Measurements from ENCODE around the gene CPOX.

DNA sequence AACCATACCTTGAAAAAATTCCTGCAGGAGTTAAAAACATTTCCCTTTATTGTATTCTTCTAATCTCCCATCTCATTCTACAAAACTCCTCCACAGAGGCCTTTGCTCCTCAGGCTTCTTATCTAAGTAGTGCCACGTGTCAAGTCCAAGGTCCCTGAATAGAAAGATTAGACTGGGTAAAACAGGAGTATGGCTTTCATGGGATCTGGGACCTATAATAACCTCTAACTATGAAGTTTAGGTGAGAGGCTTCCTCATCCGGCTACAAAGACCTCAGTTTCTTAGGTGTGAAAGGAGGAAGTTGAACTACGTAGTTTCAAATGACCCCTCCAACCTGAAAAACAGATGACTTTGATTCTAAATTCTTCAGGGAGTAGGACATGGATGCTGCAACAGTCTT lies 41.7 kb downstream of the CPOX start:
- TF ChIP-seq POLR2A (IDR thresholded peaks at IDR 0.05): no peak
- TF ChIP-seq, protein P1, sequence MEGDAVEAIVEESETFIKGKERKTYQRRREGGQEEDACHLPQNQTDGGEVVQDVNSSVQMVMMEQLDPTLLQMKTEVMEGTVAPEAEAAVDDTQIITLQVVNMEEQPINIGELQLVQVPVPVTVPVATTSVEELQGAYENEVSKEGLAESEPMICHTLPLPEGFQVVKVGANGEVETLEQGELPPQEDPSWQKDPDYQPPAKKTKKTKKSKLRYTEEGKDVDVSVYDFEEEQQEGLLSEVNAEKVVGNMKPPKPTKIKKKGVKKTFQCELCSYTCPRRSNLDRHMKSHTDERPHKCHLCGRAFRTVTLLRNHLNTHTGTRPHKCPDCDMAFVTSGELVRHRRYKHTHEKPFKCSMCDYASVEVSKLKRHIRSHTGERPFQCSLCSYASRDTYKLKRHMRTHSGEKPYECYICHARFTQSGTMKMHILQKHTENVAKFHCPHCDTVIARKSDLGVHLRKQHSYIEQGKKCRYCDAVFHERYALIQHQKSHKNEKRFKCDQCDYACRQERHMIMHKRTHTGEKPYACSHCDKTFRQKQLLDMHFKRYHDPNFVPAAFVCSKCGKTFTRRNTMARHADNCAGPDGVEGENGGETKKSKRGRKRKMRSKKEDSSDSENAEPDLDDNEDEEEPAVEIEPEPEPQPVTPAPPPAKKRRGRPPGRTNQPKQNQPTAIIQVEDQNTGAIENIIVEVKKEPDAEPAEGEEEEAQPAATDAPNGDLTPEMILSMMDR (IDR thresholded peaks at IDR 0.05): no peak

Data from Peyer's patch (tissue), 4 donors.